ENCODE measurements around the gene PPP1R16B.

The PPP1R16B gene

DNA sequence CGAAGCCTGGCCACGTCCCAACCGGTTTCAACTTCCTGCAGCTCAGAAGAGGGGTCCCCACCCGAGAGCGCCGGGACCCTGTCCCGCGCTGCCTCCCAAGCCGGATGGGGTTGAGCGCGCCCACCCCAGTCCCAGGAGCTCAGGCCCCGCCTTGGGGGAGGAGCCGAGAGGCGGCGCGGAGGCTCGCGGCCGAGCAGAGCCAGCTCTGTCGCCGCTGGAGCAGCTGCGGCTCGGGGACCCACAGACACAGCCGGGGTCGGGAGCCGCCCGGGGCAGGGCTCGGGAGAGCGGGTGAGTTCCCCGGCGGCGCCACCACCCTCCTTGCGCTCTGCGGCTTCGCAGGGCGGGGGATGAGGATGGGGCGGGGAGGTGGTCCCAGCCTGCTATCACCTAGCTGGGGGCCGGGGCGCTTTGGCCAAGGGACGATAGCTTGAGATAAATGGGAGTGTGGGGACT lies at the start of gene PPP1R16B:
PPP1R16B (plus strand) TSS at position 196 of the 456 bp plus-strand sequence. CDS start 30,229 bp downstream, outside the sequence.
- no peak for DNase-seq

DNA sequence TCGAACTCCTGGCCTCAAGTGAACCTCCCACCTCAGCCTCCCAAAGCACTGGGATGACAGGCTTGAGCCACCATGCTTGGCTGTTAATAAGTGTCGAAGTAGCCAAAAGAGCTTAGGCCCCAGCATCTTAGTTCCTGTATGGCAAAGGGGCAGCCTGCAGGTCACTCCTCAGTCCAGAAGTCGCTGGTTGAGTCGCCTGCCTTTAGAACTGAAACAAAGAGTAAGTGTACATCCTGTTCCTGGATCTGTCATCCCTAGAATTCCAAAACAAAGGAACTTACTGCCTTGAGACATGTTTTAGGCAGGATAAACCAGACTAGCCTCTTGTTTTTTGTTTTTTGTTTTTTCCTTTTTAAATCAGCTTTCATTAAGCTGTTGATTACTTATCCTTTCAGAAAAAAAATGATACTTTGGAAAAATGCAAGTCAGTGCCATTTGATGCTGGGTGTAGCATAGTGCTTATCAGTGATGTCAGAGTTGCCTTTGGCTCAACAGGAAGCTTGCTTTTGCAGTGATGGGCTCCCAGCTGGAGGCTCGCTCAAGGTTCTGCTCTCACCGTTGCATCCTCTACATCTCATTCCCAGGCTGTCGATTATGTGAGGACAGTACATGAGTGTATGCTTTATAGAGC lies 48.2 kb upstream of the PPP1R16B start:
- no peak for DNase-seq

DNA sequence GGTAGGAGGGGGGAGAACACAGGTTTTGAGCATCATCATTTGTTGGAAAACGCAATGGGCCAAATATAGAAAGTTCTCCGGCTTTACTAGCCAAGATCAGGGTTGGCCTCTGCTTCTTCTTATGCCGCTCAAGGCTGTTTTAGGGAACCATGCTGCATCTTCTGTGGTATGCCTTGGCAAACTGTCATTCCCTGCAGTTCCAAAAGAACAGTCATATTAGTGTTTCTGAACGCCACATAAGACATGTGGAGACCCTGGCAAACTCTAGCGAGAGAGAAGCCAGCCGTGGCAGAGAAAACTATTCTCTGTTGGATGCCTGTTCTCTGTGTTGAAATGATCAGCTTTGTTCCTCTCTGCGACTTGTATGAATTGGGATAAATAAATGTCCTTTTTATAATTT lies 46.4 kb upstream of the PPP1R16B start:
- DNase-seq: no peak

DNA sequence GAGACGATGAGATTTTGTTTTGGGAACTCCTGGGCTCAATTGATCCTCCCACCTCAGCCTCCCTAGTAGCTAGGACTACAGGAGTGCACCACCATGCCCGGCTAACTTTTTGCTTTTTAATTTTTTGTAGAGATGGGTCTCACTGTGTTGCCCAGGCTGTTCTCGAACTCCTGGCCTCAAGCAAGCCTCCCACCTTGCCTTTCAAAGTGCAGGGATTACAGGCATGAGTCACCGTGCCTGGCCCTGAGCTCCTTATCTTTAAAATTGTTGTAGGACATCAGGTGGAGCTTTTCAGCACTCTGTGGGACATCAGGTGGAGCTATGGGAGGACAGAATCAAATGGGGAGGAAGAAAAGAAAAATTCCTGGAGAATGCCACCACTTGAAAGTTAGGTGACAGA lies 44.5 kb upstream of the PPP1R16B start:
- DNase-seq: no peak

DNA sequence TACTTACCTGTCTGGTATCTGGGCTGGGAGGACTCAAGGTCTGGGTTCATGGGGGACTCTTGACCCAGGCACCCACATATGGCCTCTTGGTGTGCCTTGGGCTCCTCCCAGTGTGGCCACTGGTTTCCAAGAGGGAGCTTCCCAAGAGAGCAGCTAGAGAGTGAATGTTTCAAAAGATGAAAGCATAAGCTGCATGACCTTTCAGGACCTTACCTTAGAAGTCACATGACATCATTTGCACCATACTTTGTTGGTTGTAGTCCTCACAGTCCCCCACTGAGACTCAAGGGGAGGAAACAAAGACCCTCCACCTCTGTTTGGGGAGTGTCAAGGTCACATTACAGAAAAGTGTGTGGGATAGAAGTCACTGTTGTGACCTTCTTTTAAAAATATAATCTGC lies 43.3 kb upstream of the PPP1R16B start:
- DNase-seq: no peak

DNA sequence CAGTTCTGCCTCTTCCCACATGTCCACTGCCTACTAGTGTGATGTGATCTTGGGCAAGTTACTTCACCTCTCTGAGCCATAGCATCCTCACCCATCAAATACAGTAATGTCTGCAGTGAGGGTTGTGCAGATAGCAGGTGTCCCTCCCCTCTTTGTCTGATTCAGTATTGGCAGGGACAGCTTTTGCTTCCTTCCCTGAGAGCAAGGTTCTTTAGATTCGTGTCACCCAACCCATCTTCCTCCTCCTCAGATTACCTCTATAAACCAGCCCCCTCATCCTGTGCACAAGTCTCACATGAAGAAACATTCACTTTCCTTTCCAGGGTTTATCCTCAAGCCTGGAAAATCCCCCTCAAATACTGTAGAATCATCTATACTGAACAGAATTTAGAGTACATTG lies 41.9 kb upstream of the PPP1R16B start:
- DNase-seq: no peak

DNA sequence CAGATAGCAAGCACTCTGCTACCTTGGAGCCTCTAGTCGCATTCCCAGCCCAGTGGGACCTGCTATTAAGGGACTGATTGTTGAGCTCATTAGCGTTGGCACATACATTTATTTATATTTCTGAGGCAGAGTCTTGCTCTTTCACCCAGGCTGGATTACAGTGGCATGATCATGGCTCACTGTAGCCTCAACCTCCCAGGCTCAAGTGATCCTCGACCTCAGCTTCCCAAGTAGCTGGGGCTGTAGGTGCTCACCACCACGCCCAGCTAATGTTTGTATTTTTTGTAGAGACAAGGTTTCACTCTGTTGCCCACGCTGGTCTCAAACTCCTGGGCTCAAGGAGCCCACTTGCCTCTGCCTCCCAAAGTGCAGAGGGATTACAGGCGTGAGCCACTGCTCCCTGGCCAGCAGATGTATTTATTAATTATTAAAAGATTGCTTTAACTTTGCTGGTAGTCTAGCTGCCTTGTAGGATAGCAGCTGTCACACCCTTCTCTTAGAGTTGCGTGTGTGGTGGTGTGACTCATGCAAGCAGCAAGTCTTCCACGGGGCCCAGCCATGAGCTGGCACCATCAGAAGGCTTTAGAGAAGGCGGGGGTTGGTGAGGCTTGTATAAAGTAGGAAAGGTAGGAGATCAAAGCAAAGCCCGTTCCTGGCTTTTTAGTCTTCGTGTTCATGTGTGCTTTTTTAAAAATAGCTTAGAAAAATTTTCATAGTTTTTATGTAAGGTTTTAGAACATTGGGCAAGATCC lies 40.8 kb upstream of the PPP1R16B start:
- no peak for DNase-seq

DNA sequence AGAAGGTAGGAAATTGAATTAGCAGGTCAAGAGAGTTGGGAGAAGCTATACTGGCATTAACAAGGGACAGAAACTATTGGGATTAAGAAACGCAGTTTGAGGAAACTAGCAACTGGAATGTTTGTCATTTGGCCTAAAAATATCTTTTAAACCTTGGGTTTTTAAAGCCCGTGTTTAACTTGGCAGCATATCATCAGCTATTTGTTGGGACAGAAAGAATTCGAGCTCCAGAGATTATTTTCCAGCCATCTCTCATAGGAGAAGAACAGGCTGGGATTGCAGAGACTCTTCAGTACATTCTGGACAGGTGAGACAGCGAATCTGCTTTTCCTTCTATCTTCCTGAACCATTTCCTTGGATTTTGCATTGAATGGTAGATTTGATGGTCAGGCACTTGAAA lies 39.4 kb upstream of the PPP1R16B start:
- no peak for DNase-seq

DNA sequence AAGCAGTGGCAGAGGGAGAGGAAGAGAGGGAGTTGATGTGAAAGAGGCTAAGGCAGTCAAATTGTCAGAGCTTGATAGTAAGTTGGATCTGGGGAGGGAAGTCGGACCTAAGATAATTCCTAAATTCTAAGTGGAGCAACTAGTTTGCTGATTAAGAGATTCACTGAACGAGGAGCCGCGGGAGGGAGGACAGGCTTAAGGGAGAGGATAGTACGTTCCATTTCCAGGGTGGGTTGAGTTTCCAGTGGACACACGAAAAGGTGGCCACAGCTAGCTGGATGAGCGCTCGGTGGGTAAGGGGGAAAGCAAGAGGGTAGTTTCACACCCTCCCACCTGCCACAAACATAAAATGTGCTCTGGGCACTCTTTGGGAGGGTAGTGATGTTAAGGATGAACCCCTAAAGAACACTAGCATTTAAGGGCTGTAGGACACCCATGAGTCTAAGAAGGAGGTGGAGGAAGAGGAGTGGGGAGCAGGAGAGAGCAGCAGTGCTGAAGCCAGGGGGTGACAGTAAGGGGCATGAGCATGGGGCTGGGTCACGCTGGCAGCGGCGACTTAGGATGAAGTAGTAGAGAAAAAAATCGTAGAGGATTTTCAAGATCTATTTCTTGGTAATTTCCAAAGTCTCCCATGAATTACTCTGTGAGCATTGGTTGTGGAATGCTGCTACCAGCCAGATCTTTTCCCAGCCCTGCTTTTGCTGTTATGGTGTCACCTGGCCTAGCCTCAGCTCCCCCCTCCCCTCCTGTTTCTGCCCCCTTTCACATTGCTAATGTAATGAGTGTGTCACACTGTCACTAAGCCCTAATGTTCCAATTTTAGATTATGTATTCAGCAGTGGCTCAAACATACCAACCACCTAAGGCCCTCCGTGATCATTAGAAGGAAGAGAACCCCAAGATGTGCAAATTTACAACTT lies 35.9 kb upstream of the PPP1R16B start:
- no peak for DNase-seq

DNA sequence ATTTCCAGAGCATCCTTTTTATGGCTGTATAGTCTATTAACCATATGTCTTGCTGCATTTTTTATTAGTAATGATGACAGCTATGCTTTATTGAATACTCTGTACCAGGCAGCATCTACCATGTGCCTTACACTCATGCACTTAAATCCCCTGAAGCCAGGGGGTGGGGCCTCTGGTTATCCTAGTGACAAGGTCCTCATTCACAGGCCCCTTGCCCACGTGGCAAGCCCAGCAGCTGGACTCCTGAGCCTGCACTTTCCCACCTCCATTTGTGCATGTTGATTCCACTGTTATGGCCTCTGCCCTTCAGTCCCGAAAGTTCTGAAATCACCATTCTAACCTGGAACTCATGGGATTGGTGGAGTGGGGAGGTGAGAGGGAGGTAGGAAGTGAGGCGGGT lies 35.0 kb upstream of the PPP1R16B start:
- DNase-seq: no peak

DNA sequence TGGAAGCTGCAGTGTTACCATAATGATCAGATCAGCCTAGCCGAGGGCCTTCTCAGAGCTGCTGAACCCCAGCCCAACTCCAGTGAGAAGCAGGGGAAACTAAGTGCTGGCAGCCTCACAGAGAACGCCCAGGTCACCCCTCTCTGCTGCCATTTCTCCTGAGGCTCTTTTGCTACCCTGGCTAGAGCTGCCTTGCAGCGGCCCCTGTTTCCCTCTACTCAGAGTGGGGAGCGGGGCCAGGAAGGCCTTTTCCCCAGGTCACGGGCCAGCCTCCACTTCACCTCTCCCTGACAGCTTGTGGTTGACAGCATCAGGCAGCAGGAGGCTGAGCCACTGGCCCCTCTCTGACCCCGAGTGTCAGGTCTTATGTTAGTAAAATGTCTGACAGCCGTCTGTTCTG lies 34.5 kb upstream of the PPP1R16B start:
- no peak for DNase-seq

DNA sequence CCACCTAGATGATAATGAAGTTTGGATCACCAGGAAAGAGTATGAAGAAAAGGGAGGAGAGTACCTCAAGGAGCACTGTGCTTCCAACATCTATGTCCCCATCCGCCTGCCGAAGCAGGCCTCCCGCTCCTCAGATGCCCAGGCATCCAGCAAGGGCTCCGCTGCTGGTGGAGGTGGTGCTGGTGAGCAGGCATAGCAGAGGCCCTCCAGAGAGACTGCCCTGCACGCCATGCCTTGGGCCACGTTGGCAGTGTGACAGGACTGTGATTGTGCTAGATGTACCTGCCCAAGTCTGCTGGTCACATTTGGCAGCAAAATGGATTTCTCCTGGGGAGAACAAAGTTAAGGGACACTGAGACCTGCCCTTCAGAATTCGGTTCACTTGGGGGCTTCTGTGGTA lies 33.9 kb upstream of the PPP1R16B start:
- no peak for DNase-seq

DNA sequence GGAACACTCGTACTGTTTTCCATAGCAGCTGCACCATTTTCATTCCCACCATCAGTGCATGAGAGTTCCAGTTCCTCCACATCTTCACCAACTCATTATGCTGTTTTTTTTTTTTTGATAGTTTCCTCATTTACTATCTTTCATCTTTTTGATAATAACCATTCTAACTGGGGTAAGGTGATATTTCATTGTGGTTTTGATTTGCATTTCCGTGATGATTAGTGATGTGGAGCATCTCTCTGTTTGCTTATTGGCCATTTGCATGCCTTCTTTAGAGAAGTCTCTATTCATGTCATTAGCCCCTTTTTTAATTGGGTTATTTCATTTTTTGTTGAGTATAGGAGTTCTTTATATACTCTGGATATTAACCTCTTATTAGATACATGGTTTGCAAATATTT lies 31.3 kb upstream of the PPP1R16B start:
- no peak for DNase-seq

DNA sequence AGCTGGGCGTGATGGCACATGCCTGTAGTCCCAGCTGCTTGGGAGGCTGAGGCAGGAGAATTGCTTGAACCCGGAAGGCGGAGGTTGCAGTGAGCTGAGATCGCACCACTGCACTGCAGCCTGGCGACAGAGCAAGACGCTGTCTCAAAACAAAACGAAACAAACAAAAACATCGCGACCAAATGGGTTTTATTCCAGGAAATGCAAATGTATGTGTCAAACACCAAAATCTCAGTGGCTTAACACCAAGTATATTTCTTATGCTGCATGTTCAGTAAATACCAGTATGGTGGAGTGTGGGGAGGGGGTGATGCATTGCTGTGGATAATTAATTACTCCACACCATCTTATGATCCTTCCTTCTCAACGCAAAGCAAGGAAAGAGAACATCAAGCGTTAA lies 29.1 kb upstream of the PPP1R16B start:
- DNase-seq: no peak

DNA sequence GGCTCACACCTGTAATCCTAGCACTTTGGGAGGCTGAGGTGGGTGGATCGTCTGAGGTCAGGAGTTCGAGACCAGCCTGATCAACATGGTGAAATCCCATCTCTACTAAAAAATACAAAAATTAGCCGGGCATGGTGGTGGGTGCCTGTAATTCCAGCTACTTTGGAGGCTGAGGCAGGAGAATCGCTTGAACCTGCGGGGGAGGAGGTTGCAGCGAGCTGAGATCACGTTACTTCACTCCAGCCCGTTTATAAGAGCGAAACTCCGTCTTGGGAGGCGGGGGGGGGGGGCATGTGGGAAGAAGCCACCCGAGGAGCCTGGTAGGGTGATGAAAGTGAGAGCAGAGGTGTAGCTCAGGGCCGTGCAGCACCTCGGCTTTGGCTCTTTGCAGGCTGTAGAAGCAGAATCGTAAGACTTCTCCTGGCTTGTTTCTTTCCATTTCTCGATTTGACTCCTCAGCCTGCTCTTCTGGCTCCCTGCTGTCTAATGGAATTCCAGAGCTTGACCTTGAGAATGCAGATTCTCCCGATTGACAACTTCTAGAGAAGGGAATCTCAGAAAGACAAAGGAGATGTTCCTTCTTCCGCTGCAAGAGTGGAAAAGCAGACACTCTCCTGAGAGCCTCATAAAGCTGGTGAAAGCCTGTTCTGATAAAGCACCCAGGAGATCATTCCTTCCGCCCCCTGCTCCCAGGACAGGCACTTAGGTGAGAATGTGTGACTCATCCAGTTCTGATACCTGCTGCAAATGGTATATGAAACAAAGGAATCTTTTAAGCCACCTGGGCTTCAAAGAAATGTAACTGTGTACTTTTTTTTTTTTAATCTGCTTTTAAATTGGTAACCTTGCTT lies 26.0 kb upstream of the PPP1R16B start:
- DNase-seq: no peak

DNA sequence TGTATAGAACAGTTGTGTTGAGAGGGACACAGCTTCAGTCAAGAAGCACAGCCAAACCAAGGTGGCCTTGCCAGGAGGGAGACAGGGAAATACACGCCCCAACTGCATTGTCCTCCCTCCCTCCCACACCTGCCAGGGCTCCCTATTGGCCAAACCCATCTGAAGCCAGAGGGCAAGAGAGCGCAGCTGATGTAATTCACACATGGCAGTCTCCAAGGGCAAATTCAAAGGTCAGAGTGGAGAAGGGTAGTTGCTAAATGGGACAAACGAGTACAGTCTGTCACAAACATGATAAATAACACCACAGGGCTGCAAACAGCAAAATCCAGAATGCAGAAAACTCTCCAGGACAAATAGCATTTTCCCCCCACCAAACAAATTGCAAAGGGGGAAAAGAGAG lies 23.2 kb upstream of the PPP1R16B start:
- no peak for DNase-seq

DNA sequence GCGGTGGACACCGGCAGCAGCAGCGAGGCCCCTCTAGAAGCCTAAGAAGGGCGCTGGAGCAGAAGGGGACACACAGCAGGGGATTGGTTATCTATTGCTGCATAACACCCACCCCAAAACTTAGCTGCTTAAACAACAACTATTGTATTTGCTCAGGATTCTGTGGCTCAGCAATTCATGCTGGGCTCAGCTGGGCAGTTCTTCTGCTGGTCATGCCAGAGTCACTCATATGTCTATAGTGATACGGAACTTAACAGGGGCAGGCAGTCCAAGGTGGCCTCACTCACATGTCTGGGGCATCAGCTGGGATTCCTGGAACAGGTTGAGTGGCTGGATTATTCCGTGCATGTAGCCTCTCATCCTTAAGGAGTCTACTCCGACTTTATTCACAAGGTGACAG lies 17.6 kb upstream of the PPP1R16B start:
- no peak for DNase-seq

DNA sequence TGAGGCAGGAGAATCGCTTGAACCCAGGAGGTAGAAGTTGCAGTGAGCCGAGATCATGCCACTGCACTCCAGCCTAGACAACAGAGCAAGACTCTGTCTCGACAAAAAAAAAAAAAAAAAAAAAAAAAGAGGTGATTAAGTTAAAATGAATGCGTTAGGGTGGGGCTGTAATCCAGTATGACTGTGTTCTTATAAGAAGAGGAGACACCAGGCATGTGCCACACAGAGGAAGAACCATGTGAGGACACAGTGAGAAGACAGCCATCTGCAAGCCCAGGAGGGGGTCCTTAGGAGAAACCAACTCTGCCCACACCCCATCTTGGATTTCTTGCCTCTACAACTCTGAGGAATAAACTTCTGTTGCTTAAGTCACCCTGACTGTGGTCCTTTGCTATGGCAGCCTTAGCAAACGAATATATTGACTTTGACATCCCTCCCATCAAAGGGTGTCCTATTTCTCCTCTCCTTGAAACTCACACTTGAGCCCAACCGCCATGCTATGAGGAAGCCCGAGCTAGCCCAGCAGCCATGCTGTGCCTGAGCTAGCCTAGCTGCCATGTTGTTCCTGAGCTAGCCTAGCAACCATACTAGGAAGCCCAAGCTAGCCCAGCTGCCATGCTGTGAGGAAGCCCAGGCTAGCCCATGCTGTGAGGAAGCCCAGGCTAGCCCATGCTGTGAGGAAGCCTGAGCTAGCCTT lies 15.8 kb upstream of the PPP1R16B start:
- no peak for DNase-seq

DNA sequence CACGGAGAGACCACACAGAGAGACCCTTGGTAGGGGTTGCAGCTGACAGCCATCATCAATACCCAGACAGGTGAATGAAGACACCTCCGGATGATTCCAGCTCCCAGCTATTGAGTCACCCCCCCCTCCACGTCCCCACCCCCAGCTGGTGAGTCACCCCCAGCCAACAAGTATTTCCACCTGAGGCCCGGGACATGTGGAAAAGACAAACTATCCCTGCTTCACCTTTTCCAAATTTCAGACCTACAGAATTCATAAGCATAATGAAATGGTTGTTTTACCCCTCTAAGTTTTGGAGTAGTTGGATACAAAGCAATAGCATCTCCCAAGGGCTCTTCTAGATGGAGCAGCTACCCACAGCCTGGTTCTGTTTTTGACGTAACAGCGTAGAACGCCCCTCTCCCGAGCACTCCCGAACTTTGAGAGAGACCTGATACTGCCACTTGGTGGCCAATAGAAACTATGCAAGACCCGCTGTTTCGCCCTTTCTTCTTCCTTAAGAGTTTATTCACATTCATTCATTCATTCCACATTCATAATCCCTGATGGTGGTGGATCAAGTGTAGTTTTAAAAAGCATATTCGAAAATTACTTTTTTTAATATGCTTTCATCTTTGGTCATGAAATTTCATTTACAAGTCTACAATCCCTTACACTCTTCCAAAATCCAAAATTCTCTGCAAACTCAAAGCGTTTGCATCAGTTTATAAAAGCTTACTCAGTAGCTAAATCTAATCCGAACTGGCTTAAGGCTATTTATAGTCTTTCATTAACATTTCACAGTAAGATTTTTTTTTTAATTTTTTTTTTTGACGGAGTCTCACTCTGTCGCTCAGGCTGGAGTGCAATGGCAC lies 15.1 kb upstream of the PPP1R16B start:
- no peak for DNase-seq

DNA sequence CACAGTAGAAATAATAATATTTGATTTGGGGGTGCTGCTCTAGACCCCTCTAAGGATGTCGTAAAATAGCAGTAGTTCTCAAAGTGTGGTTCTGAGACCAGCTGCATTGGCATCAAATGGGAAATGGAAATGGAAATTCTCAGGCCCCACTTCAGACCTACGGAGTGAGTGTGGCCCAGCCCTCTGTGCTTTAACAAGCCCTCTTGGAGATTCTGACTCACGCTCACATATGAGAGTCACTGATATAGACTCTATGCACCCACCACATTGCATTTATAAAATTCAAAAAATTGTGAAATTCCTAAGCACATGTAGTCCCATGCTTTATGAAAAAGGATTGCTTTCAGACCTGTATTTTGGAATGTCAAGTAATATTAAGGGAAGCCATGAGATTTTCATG lies 14.2 kb upstream of the PPP1R16B start:
- no peak for DNase-seq

DNA sequence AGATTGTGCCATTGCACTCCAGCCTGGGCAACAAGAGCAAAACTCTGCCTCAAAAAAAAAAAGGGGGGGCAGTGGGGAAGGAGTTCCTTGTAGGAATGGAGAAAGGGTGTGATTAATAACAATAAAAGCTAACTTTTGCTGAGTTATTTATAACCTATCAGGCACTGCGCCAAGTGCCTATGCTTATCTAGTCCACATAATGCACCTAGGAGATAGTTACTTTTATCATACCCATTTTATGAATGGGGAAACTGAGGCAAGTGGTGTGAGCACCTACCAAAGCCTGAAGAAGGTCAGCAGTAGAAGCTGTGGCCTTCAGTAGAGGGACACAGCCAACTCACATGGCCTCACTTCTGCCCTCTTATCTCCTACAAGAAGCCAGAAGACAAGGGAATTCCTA lies 13.6 kb upstream of the PPP1R16B start:
- no peak for DNase-seq

Measured in NCI-H1417 treated with DMSO at 0.1 percent for 48 hours (cell line).